ENCODE results near the gene A3GALT2.
"Not testable (repeated sequence)": the region's sequence is repeated elsewhere in the genome, so short reads cannot be mapped to it uniquely, and the experiment has no call there.

The A3GALT2 gene

DNA sequence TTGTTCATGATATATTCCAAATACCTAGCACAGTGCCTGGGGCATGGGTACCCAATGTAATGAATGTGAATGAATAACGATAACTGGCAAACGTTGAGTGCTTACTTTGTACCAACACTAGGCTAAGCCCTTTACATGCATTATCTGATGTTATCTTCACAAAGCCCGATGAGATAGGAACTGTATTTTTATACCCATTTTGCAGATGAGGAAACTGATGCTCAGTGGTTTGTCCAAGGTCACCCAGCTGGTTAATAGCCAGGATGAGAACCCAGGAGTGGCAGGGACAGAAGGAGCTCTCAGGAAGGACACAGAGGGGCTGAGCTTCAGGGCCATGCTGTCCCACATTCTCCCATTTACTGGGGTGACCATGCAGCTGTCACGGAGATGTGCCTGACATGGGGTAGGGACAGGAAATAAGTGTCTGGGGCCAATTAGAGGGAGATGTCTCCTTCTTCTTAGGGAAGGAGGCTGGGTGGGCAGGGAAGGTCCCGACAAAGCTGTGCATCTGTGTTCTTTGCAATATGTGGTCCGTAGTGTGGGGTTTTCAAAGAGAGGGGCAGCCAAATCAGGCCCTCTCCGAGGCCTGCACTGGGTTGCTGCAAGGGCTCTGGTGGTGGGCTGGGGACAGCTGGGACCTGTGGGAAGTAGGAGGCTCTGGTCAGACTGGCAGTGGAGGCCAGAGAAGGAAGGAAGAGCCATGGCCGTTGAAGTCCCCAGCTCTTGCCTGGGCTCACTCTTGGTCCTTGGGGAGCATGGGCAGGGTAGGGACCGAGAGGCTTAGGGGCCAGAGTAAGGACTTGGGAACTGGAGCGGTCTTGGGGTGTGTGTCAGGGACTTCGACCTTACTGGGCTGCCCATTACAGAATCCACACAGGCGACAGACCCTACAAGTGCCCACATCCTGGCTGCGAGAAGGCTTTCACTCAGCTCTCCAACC, 26.6 kb downstream of the A3GALT2 start:
- no peak overlapping the region for H3K4me2 ChIP-seq (ENCODE audit: low read length)
- no peak overlapping the region for H3K4me3 ChIP-seq (ENCODE audit: low read length)
- WGBS (ENCODE audit: extremely low coverage, insufficient coverage, low lambda C conversion rate) = no CpG with 5 or more reads among the region's 13 CpGs

DNA sequence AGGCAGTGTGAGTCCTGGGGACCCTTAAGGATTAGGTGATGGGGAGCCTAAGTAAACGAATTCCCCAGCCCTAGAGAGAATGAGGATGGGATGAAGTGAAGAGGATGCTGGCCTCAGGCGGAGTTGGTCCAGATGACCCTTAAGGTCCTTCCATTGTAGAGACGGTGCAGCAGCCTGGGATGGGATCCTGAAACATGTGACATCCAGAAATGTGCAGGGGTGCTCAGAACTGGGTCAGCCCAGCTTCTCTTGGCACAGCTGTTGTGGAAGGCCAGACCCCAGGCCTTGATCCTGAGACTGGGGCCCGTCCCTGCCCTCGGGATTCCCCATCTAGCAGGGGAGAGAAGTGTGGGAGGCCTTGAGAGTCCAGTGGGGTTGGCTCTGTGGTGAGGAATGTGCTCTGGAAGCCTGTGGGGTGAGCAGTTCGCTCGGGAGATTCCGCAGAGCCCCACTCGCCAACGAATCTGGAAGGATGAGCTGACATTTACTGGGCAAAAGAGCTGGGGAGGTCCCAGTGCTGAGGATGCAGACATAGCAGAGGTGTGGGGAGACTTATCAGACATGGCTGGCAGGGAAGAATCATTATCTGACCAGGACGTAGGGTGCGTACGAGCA, 28.1 kb downstream of the A3GALT2 start:
- Histone ChIP-seq H2AK5ac (ENCODE audit: low read length) (no peak overlapping the region), H3K27ac (ENCODE audit: low read depth, low read length) (no peak overlapping the region), H2BK15ac (replicated peaks; ENCODE audit: low read depth) (no peak overlapping the region), H3K4ac (ENCODE audit: low read depth, low read length) (no peak overlapping the region), H2BK120ac (ENCODE audit: low read depth, low read length) (no peak overlapping the region), H3K79me2 (ENCODE audit: control insufficient read depth, insufficient read depth, low read length) (no peaks in the 10 kb centered on the region), H2BK5ac (ENCODE audit: low read length) (no peak overlapping the region), H3K9ac (ENCODE audit: low read length) (no peak overlapping the region), H3K4me1 (ENCODE audit: control insufficient read depth, low read depth, low read length) (no peaks in the 10 kb centered on the region), H3K23ac (ENCODE audit: low read length) (no peak overlapping the region), H3K36me3 (ENCODE audit: control insufficient read depth, insufficient read depth, low read length) (peaks cover 3% of the 10 kb centered on the region), H3K56ac (ENCODE audit: low read length) (no peak overlapping the region), H3K18ac (ENCODE audit: low read length) (no peak overlapping the region), H4K5ac (ENCODE audit: low read length) (no peak overlapping the region), H3K79me1 (ENCODE audit: low read length) (no peaks in the 10 kb centered on the region), H3K4me3 (ENCODE audit: low read length) (no peak overlapping the region), H3K27me3 (ENCODE audit: insufficient read depth, low read length, poor library complexity) (no peaks in the 10 kb centered on the region), H4K8ac (ENCODE audit: low read depth, low read length) (no peak overlapping the region), H3K4me2 (ENCODE audit: low read length) (no peak overlapping the region)
- WGBS (ENCODE audit: extremely low coverage, insufficient coverage, low lambda C conversion rate) = no CpG with 5 or more reads among the region's 13 CpGs
- no peak for DNase-seq

More for the DNA sequence above, 26.6 kb downstream of the A3GALT2 start:
- no peak for DNase-seq
- H3K4me1 ChIP-seq (ENCODE audit: control insufficient read depth, low read depth, low read length) = no peaks in the 10 kb centered on the region
- H2BK120ac ChIP-seq (ENCODE audit: low read depth, low read length) = no peak overlapping the region
- H3K56ac ChIP-seq (ENCODE audit: low read length) = no peak overlapping the region
- H3K27me3 ChIP-seq (ENCODE audit: insufficient read depth, low read length, poor library complexity) = no peaks in the 10 kb centered on the region
- H3K9ac ChIP-seq (ENCODE audit: low read length) = no peak overlapping the region
- H3K4ac ChIP-seq (ENCODE audit: low read depth, low read length) = no peak overlapping the region
- H3K18ac ChIP-seq (ENCODE audit: low read length) = no peak overlapping the region
- H2BK15ac ChIP-seq (replicated peaks; ENCODE audit: low read depth) = no peak overlapping the region
- no peak overlapping the region for H4K5ac ChIP-seq (ENCODE audit: low read length)
- H3K79me1 ChIP-seq (ENCODE audit: low read length) = no peaks in the 10 kb centered on the region
- H3K27ac ChIP-seq (ENCODE audit: low read depth, low read length) = no peak overlapping the region
- H2AK5ac ChIP-seq (ENCODE audit: low read length) = no peak overlapping the region
- H4K8ac ChIP-seq (ENCODE audit: low read depth, low read length) = no peak overlapping the region
- H3K79me2 ChIP-seq (ENCODE audit: control insufficient read depth, insufficient read depth, low read length) = no peaks in the 10 kb centered on the region
- H3K23ac ChIP-seq (ENCODE audit: low read length) = no peak overlapping the region
- no peak overlapping the region for H2BK5ac ChIP-seq (ENCODE audit: low read length)
- H3K36me3 ChIP-seq (ENCODE audit: control insufficient read depth, insufficient read depth, low read length) = peaks cover 4% of the 10 kb centered on the region

DNA sequence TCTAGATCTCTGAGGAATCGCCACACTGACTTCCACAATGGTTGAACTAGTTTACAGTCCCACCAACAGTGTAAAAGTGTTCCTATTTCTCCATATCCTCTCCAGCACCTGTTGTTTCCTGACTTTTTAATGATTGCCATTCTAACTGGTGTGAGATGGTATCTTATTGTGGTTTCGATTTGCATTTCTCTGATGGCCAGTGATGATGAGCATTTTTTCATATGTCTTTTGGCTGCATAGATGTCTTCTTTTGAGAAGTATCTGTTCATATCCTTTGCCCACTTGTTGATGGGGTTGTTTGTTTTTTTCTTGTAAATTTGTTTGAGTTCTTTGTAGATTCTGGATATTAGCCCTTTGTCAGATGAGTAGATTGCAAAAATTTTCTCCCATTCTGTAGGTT, 30.3 kb downstream of the A3GALT2 start:
- H4K8ac ChIP-seq (ENCODE audit: low read depth, low read length); H3K27me3 ChIP-seq (ENCODE audit: insufficient read depth, low read length, poor library complexity); DNase-seq; H3K79me1 ChIP-seq (ENCODE audit: low read length); H2BK15ac ChIP-seq (replicated peaks; ENCODE audit: low read depth); H3K18ac ChIP-seq (ENCODE audit: low read length); H3K9ac ChIP-seq (ENCODE audit: low read length); H3K4me2 ChIP-seq (ENCODE audit: low read length); H2BK120ac ChIP-seq (ENCODE audit: low read depth, low read length); H4K5ac ChIP-seq (ENCODE audit: low read length); H3K23ac ChIP-seq (ENCODE audit: low read length); H3K27ac ChIP-seq (ENCODE audit: low read depth, low read length); H3K36me3 ChIP-seq (ENCODE audit: control insufficient read depth, insufficient read depth, low read length); H3K79me2 ChIP-seq (ENCODE audit: control insufficient read depth, insufficient read depth, low read length); H3K4me1 ChIP-seq (ENCODE audit: control insufficient read depth, low read depth, low read length); H2AK5ac ChIP-seq (ENCODE audit: low read length); H3K4me3 ChIP-seq (ENCODE audit: low read length); H3K56ac ChIP-seq (ENCODE audit: low read length); H2BK5ac ChIP-seq (ENCODE audit: low read length); H3K4ac ChIP-seq (ENCODE audit: low read depth, low read length): not testable (repeated sequence)
- WGBS (ENCODE audit: extremely low coverage, insufficient coverage, low lambda C conversion rate) = no CpG with 5 or more reads among the region's 2 CpGs

DNA sequence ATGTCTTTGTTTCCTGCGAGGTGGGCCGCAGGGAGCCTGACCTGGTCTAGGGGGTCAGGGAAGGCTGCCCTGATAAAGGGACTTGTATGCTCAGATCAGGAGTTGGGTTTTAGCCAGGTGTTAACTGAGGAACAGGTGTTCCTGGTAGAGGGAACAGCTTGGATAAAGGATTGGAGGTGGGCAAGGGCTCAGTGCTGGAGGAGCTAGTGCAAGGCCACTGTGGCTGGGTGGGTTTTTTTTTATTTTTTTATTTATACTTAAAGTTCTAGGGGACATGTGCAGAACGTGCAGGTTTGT, 31.1 kb downstream of the A3GALT2 start:
- H3K36me3 ChIP-seq (ENCODE audit: control insufficient read depth, insufficient read depth, low read length) = no peaks in the 10 kb centered on the region

DNA sequence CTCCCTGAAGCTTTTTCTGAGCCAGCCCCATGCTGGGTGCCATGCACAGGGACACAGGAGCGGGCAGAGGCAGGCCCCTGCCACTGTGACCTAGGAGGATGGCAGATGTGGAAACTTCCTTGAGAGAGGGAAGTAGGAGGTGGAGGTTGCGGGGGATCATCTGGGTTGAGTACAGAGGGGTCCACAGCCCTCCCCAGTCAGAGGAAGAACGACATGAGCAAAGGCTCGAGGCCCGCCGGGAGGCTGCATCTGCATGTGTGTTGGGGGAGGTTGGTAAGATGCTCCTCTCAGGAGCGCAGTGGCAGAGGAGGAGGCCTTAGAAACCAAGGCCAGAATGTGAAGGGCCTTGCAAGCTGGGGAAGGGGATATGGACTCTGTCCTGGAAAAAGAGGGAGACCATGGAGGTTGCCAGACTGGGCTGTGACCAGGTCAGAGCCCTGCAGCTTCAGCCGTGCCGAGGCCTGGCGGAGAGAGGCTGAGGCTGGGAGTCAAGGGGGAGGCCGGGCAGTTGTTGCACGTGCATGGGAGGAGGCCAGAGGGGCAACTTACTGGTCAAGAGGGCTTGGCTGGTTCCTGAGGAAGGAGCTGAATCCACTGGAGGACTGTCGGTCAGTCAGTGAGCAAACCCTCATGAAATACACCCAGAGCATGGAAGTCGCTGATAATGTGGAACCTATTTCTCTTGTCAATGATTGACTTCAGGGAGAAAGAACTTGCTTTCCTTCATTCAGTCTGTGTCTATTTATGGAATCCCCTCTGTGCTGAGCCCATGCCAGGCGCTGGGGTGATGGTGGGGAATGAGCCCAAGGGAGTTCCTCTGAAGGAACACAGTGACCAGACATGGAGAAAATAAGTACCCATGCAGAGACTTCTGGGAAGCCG, 31.7 kb downstream of the A3GALT2 start:
- H2AK5ac ChIP-seq (ENCODE audit: low read length) = no peak overlapping the region
- H3K23ac ChIP-seq (ENCODE audit: low read length) = no peak overlapping the region
- H3K27ac ChIP-seq (ENCODE audit: low read depth, low read length) = no peak overlapping the region
- no peaks in the 10 kb centered on the region for H3K79me2 ChIP-seq (ENCODE audit: control insufficient read depth, insufficient read depth, low read length)
- no peak overlapping the region for H4K8ac ChIP-seq (ENCODE audit: low read depth, low read length)
- H3K4me1 ChIP-seq (ENCODE audit: control insufficient read depth, low read depth, low read length) = no peaks in the 10 kb centered on the region
- no peak overlapping the region for H2BK120ac ChIP-seq (ENCODE audit: low read depth, low read length)
- H3K4me3 ChIP-seq (ENCODE audit: low read length) = no peak overlapping the region
- no peak for DNase-seq
- H3K27me3 ChIP-seq (ENCODE audit: insufficient read depth, low read length, poor library complexity) = no peaks in the 10 kb centered on the region
- no peak overlapping the region for H3K56ac ChIP-seq (ENCODE audit: low read length)
- no peaks in the 10 kb centered on the region for H3K79me1 ChIP-seq (ENCODE audit: low read length)
- no peak overlapping the region for H4K5ac ChIP-seq (ENCODE audit: low read length)
- H3K18ac ChIP-seq (ENCODE audit: low read length) = no peak overlapping the region
- no peak overlapping the region for H2BK15ac ChIP-seq (replicated peaks; ENCODE audit: low read depth)
- H3K4me2 ChIP-seq (ENCODE audit: low read length) = no peak overlapping the region
- H3K4ac ChIP-seq (ENCODE audit: low read depth, low read length) = no peak overlapping the region
- WGBS (ENCODE audit: extremely low coverage, insufficient coverage, low lambda C conversion rate) = no CpG with 5 or more reads among the region's 16 CpGs
- no peak overlapping the region for H3K9ac ChIP-seq (ENCODE audit: low read length)
- H3K36me3 ChIP-seq (ENCODE audit: control insufficient read depth, insufficient read depth, low read length) = no peaks in the 10 kb centered on the region
- H2BK5ac ChIP-seq (ENCODE audit: low read length) = no peak overlapping the region

More for the DNA sequence above, 31.1 kb downstream of the A3GALT2 start:
- H4K8ac ChIP-seq (ENCODE audit: low read depth, low read length) = no peak overlapping the region
- H2BK5ac ChIP-seq (ENCODE audit: low read length) = no peak overlapping the region
- H3K79me1 ChIP-seq (ENCODE audit: low read length) = no peaks in the 10 kb centered on the region
- H3K4me3 ChIP-seq (ENCODE audit: low read length) = no peak overlapping the region
- no peaks in the 10 kb centered on the region for H3K27me3 ChIP-seq (ENCODE audit: insufficient read depth, low read length, poor library complexity)
- no peak overlapping the region for H2AK5ac ChIP-seq (ENCODE audit: low read length)
- H2BK15ac ChIP-seq (replicated peaks; ENCODE audit: low read depth) = no peak overlapping the region
- no peak overlapping the region for H3K18ac ChIP-seq (ENCODE audit: low read length)
- H3K4me1 ChIP-seq (ENCODE audit: control insufficient read depth, low read depth, low read length) = no peaks in the 10 kb centered on the region
- H3K56ac ChIP-seq (ENCODE audit: low read length) = no peak overlapping the region
- no peak overlapping the region for H3K4me2 ChIP-seq (ENCODE audit: low read length)
- no peak overlapping the region for H3K27ac ChIP-seq (ENCODE audit: low read depth, low read length)
- WGBS (ENCODE audit: extremely low coverage, insufficient coverage, low lambda C conversion rate) = no CpG with 5 or more reads among the region's 3 CpGs
- no peak overlapping the region for H3K9ac ChIP-seq (ENCODE audit: low read length)
- H3K4ac ChIP-seq (ENCODE audit: low read depth, low read length) = no peak overlapping the region
- no peaks in the 10 kb centered on the region for H3K79me2 ChIP-seq (ENCODE audit: control insufficient read depth, insufficient read depth, low read length)
- no peak overlapping the region for H2BK120ac ChIP-seq (ENCODE audit: low read depth, low read length)
- no peak overlapping the region for H4K5ac ChIP-seq (ENCODE audit: low read length)
- DNase-seq = no peak
- H3K23ac ChIP-seq (ENCODE audit: low read length) = no peak overlapping the region
